Activated CD4-positive, alpha-beta T cell treated with anti-CD3 and anti-CD28 coated beads, Interleukin-2, amount 10 ng/mL, durations not matched to agents 7 days and 5 days (primary cell): ENCODE results near the gene ATXN7L1. TPM values are rescaled to one million over a fixed set of nuclear protein-coding genes. Genes with fewer than 3 reads are reported as not detected.

Experiments used
- CTCF ChIA-PET: fragments of 350-600 bp; sonication (Branson Sonifier 250); formaldehyde crosslinking; loops from one replicate; lab custom pipeline; 2021; ENCODE audit warnings: antibody characterized with exemption; lab: Charles Lee
- POLR2A ChIA-PET: fragments of 350-600 bp; sonication (Branson Sonifier 250); formaldehyde crosslinking; loops from one replicate; lab custom pipeline; 2021; ENCODE audit warnings: antibody characterized with exemption; lab: Charles Lee
- DNase-seq: peaks from one replicate; pipeline ENCODE4 v3.0.0-alpha.2; 2020
- H3K27ac Mint-ChIP-seq: one replicate; pipeline ENCODE4 v1.8.0; 2021; ENCODE audit warnings: mild to moderate bottlenecking, moderate library complexity, mixed read lengths
- H3K27me3 Mint-ChIP-seq: one replicate; pipeline ENCODE4 v1.8.0; 2021; ENCODE audit warnings: mixed read lengths
- H3K36me3 Mint-ChIP-seq: one replicate; pipeline ENCODE4 v1.8.0; 2021; ENCODE audit warnings: low read depth, mixed read lengths
- H3K4me1 Mint-ChIP-seq: one replicate; pipeline ENCODE4 v1.8.0; 2021; ENCODE audit warnings: mixed read lengths
- H3K4me3 Mint-ChIP-seq: one replicate; pipeline ENCODE4 v1.8.0; 2021; ENCODE audit warnings: mild to moderate bottlenecking, moderate library complexity, mixed read lengths
- H3K9me3 Mint-ChIP-seq: one replicate; pipeline ENCODE4 v1.8.0; 2021; ENCODE audit warnings: mixed read lengths
- total RNA-seq, 2 experiments: library from RNA; stranded (reverse); gene quantifications; one replicate each; pipeline ENCODE4 v1.2.3, GENCODE V29; 2021

ATXN7L1 gene, protein sequence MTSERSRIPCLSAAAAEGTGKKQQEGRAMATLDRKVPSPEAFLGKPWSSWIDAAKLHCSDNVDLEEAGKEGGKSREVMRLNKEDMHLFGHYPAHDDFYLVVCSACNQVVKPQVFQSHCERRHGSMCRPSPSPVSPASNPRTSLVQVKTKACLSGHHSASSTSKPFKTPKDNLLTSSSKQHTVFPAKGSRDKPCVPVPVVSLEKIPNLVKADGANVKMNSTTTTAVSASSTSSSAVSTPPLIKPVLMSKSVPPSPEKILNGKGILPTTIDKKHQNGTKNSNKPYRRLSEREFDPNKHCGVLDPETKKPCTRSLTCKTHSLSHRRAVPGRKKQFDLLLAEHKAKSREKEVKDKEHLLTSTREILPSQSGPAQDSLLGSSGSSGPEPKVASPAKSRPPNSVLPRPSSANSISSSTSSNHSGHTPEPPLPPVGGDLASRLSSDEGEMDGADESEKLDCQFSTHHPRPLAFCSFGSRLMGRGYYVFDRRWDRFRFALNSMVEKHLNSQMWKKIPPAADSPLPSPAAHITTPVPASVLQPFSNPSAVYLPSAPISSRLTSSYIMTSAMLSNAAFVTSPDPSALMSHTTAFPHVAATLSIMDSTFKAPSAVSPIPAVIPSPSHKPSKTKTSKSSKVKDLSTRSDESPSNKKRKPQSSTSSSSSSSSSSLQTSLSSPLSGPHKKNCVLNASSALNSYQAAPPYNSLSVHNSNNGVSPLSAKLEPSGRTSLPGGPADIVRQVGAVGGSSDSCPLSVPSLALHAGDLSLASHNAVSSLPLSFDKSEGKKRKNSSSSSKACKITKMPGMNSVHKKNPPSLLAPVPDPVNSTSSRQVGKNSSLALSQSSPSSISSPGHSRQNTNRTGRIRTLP
- 10 to 100 TPM; 23.8 to 25.4 TPM for total RNA-seq

- ChIA-PET CTCF (interaction anchor here (0.6 to 1.7 kb wide), 7 partner anchors 9 to 124 kb away, joined by 3 to 6 read pairs (median 4); no protein-coding TSS in a partner anchor), POLR2A (no interaction called here)
- no peaks in the 10 kb centered on the region for H3K9me3 Mint-ChIP-seq
- peak; percentile 90 for DNase-seq
- H3K27me3 Mint-ChIP-seq: peaks cover 18% of the 10 kb centered on the region
- H3K36me3 Mint-ChIP-seq: peaks cover 11% of the 10 kb centered on the region
- peak within 1 kb of the TSS; percentile 92 for H3K27ac Mint-ChIP-seq
- peaks cover 44% of the 10 kb centered on the region for H3K4me1 Mint-ChIP-seq
- H3K4me3 Mint-ChIP-seq: peak within 1 kb of the TSS; percentile 98
Observed at GRCh38 chr7:105876091-105876963, at the start of gene ATXN7L1. ATXN7L1 (minus strand) TSS chr7:105876599; CDS start chr7:105876558, 41 bp downstream.

DNA sequence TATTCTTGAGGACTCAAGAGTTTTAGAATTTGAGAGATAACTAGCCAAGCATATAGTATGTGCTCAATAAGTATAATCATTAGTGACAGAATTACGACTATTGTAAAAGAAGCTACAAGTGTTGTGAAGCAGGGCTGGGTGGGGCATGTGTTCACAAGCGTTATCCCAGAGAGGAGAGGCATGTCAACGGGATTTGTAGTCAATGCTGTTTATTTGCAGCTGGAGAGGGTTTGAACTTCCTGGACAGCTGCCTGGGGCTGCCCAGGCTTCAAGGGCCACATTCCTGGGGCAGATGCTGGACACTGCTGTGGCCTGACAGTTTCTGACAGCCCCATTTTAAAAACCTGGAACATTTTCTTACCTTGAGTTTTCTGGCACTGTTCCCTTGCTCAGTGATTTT is 49.7 kb upstream of the ATXN7L1 start:
- Mint-ChIP-seq H3K36me3 (peaks cover 38% of the 10 kb centered on the region), H3K27ac (peak overlapping the region; percentile 86), H3K4me3 (no peak overlapping the region), H3K4me1 (peaks cover 38% of the 10 kb centered on the region), H3K9me3 (peaks cover 13% of the 10 kb centered on the region), H3K27me3 (peaks cover 5% of the 10 kb centered on the region)
- no peak for DNase-seq
- POLR2A ChIA-PET: no interaction called here
- CTCF ChIA-PET: interaction anchor here (0.9 kb wide), 1 partner anchor 32 kb away, joined by 3 read pairs; no protein-coding TSS in a partner anchor

GRCh38 chr7:105924945-105925344 is 48.5 kb upstream of the ATXN7L1 start:
- peak; percentile 61 for DNase-seq
- Mint-ChIP-seq H3K9me3 (peaks cover 15% of the 10 kb centered on the region), H3K36me3 (peaks cover 38% of the 10 kb centered on the region), H3K27me3 (peaks cover 6% of the 10 kb centered on the region), H3K4me1 (peaks cover 38% of the 10 kb centered on the region), H3K4me3 (peak overlapping the region; percentile 2), H3K27ac (peak overlapping the region; percentile 86)
- ChIA-PET CTCF (interaction anchor here (1.0 kb wide), 1 partner anchor 106 kb away, joined by 3 read pairs; no protein-coding TSS in a partner anchor), POLR2A (interaction anchor here (0.6 kb wide), 1 partner anchor 30 kb away, joined by 3 read pairs; no protein-coding TSS in a partner anchor)

GRCh38 chr7:105920766-105921165 is 44.4 kb upstream of the ATXN7L1 start:
- ChIA-PET POLR2A (no interaction called here), CTCF (interaction anchor here (0.5 kb wide), 1 partner anchor 44 kb away, joined by 4 read pairs; no protein-coding TSS in a partner anchor)
- DNase-seq: no peak
- H3K9me3 Mint-ChIP-seq: peaks cover 17% of the 10 kb centered on the region
- H3K27ac Mint-ChIP-seq: no peak overlapping the region
- H3K27me3 Mint-ChIP-seq: peaks cover 2% of the 10 kb centered on the region
- H3K4me1 Mint-ChIP-seq: peaks cover 27% of the 10 kb centered on the region
- peaks cover 25% of the 10 kb centered on the region for H3K36me3 Mint-ChIP-seq
- no peak overlapping the region for H3K4me3 Mint-ChIP-seq

GRCh38 chr7:105917659-105918058 is 41.3 kb upstream of the ATXN7L1 start:
- Mint-ChIP-seq H3K4me3 (no peak overlapping the region), H3K27ac (no peak overlapping the region), H3K27me3 (peaks cover 2% of the 10 kb centered on the region), H3K9me3 (peaks cover 7% of the 10 kb centered on the region), H3K36me3 (peaks cover 10% of the 10 kb centered on the region), H3K4me1 (peaks cover 2% of the 10 kb centered on the region)
- POLR2A ChIA-PET: no interaction called here
- no peak for DNase-seq
- CTCF ChIA-PET: interaction anchor here (0.6 kb wide), 1 partner anchor 1809 kb away, joined by 3 read pairs; no protein-coding TSS in a partner anchor

- peaks cover 12% of the 10 kb centered on the region for H3K36me3 Mint-ChIP-seq
Observed at GRCh38 chr7:105916603-105917002, 40.2 kb upstream of the ATXN7L1 start.

DNA sequence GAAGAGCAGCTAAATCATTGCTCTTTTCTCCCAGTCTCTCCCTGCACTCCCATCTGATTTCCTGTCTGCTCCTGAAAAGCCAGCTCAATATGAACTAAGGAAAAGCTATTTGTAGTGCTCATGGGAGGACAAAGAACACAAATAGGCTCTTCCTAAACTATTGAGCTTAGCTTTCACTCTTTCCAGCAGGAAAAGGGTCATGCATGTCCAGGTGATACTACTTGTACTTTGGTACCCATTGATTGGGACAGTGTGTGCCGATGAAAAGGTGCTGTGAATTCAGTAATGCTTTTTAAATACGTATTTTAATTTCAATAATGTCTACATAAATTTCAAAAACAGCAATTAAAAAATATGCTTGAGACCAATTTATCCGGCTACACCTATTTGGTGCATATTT is 37.5 kb upstream of the ATXN7L1 start:
- CTCF ChIA-PET: no interaction called here
- Mint-ChIP-seq H3K36me3 (peaks cover 17% of the 10 kb centered on the region), H3K9me3 (peaks cover 6% of the 10 kb centered on the region)

More at GRCh38 chr7:105916603-105917002, 40.2 kb upstream of the ATXN7L1 start:
- DNase-seq: no peak
- ChIA-PET POLR2A (no interaction called here), CTCF (no interaction called here)
- Mint-ChIP-seq H3K9me3 (peaks cover 7% of the 10 kb centered on the region), H3K27ac (no peak overlapping the region), H3K4me3 (no peak overlapping the region), H3K4me1 (peaks cover 2% of the 10 kb centered on the region), H3K27me3 (peaks cover 2% of the 10 kb centered on the region)

GRCh38 chr7:105911961-105912575 is 35.7 kb upstream of the ATXN7L1 start:
- Mint-ChIP-seq H3K9me3 (peaks cover 4% of the 10 kb centered on the region), H3K4me1 (peaks cover 13% of the 10 kb centered on the region), H3K27ac (no peak overlapping the region), H3K27me3 (no peaks in the 10 kb centered on the region), H3K36me3 (peaks cover 17% of the 10 kb centered on the region), H3K4me3 (no peak overlapping the region)
- ChIA-PET CTCF (no interaction called here), POLR2A (interaction anchor here (0.6 kb wide), 1 partner anchor 47 kb away, joined by 3 read pairs; no protein-coding TSS in a partner anchor)
- no peak for DNase-seq

More for the DNA sequence above, 37.5 kb upstream of the ATXN7L1 start:
- H3K27me3 Mint-ChIP-seq: no peaks in the 10 kb centered on the region
- H3K27ac Mint-ChIP-seq: no peak overlapping the region
- DNase-seq: no peak
- H3K4me1 Mint-ChIP-seq: peaks cover 15% of the 10 kb centered on the region
- POLR2A ChIA-PET: no interaction called here
- H3K4me3 Mint-ChIP-seq: no peak overlapping the region

DNA sequence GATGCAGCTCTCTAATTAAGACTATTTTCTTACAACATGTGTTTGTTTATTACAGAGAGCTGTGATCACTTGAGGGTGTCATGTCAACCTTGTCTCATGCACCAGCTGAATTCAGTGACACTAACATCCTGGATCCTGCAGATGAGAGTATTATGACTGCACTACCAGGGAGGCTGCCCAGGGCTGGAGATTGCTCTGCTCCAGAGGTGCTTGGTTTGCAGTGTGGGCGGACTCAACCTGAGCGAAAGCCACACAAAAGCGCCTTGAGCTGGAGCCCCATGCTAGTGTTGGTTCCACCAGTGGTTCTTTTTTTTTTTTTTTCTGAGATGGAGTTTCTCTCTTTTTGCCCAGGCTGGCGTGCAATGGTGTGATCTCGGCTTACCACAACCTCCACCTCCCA is 33.8 kb upstream of the ATXN7L1 start:
- Mint-ChIP-seq H3K27ac (no peak overlapping the region), H3K36me3 (peaks cover 15% of the 10 kb centered on the region), H3K27me3 (no peaks in the 10 kb centered on the region), H3K4me1 (peaks cover 13% of the 10 kb centered on the region), H3K9me3 (peaks cover 4% of the 10 kb centered on the region), H3K4me3 (no peak overlapping the region)
- CTCF ChIA-PET: interaction anchor here (0.5 kb wide), 1 partner anchor 130 kb away, joined by 3 read pairs; no protein-coding TSS in a partner anchor
- POLR2A ChIA-PET: no interaction called here
- DNase-seq: peak; percentile 35

- H3K27me3 Mint-ChIP-seq: no peaks in the 10 kb centered on the region
- H3K27ac Mint-ChIP-seq: no peak overlapping the region
- H3K9me3 Mint-ChIP-seq: peaks cover 4% of the 10 kb centered on the region
- H3K4me1 Mint-ChIP-seq: peaks cover 13% of the 10 kb centered on the region
- POLR2A ChIA-PET: no interaction called here
- no peak overlapping the region for H3K4me3 Mint-ChIP-seq
- peaks cover 15% of the 10 kb centered on the region for H3K36me3 Mint-ChIP-seq
- no peak for DNase-seq
- CTCF ChIA-PET: no interaction called here
Observed at GRCh38 chr7:105909742-105910141, 33.3 kb upstream of the ATXN7L1 start.

- Mint-ChIP-seq H3K4me3 (no peak overlapping the region), H3K27me3 (no peaks in the 10 kb centered on the region), H3K9me3 (peaks cover 4% of the 10 kb centered on the region), H3K4me1 (peaks cover 13% of the 10 kb centered on the region), H3K27ac (no peak overlapping the region), H3K36me3 (peaks cover 14% of the 10 kb centered on the region)
- ChIA-PET POLR2A (no interaction called here), CTCF (interaction anchor here (0.6 to 1.5 kb wide), 2 partner anchors 13 to 502 kb away, joined by 3 to 4 read pairs; no protein-coding TSS in a partner anchor)
- DNase-seq: no peak
Observed at GRCh38 chr7:105907129-105907846, 30.9 kb upstream of the ATXN7L1 start.
